Measurements from ENCODE around the gene OSBP2. TPM values are rescaled to one million over a fixed set of nuclear protein-coding genes. Genes with fewer than 3 reads are reported as not detected.
A peak's percentile ranks its signal among the peaks of the same experiment; 100 is the strongest.

Gene OSBP2, protein sequence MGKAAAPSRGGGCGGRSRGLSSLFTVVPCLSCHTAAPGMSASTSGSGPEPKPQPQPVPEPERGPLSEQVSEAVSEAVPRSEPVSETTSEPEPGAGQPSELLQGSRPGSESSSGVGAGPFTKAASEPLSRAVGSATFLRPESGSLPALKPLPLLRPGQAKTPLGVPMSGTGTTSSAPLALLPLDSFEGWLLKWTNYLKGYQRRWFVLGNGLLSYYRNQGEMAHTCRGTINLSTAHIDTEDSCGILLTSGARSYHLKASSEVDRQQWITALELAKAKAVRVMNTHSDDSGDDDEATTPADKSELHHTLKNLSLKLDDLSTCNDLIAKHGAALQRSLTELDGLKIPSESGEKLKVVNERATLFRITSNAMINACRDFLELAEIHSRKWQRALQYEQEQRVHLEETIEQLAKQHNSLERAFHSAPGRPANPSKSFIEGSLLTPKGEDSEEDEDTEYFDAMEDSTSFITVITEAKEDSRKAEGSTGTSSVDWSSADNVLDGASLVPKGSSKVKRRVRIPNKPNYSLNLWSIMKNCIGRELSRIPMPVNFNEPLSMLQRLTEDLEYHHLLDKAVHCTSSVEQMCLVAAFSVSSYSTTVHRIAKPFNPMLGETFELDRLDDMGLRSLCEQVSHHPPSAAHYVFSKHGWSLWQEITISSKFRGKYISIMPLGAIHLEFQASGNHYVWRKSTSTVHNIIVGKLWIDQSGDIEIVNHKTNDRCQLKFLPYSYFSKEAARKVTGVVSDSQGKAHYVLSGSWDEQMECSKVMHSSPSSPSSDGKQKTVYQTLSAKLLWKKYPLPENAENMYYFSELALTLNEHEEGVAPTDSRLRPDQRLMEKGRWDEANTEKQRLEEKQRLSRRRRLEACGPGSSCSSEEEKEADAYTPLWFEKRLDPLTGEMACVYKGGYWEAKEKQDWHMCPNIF
- total RNA-seq = 10 to 100 TPM in 2 of 4 donors, 1 to 10 TPM in 2; 4.1 to 12.3 (median 8.6) TPM
- 7.8 TPM for polyA plus RNA-seq
- long read RNA-seq, donor 1, partial matches to known transcripts = 7 of 20 reads
- long read RNA-seq, donor 1, other reads (novel, unspliced or antisense) = 10 of 20 reads
- long read RNA-seq, donor 2, full-length matches to known transcripts = 7 of 10 reads
- long read RNA-seq, donor 2, partial matches to known transcripts = 2 of 10 reads
- long read RNA-seq, donor 2, other reads (novel, unspliced or antisense) = 1 of 10 reads
- long read RNA-seq, donor 3, full-length matches to known transcripts = 4 of 26 reads
- long read RNA-seq, donor 3, partial matches to known transcripts = 7 of 26 reads
- long read RNA-seq, donor 3, other reads (novel, unspliced or antisense) = 15 of 26 reads
- long read RNA-seq, donor 4, full-length matches to known transcripts = 11 of 21 reads
- long read RNA-seq, donor 4, partial matches to known transcripts = 5 of 21 reads
- long read RNA-seq, donor 4, other reads (novel, unspliced or antisense) = 5 of 21 reads

DNA sequence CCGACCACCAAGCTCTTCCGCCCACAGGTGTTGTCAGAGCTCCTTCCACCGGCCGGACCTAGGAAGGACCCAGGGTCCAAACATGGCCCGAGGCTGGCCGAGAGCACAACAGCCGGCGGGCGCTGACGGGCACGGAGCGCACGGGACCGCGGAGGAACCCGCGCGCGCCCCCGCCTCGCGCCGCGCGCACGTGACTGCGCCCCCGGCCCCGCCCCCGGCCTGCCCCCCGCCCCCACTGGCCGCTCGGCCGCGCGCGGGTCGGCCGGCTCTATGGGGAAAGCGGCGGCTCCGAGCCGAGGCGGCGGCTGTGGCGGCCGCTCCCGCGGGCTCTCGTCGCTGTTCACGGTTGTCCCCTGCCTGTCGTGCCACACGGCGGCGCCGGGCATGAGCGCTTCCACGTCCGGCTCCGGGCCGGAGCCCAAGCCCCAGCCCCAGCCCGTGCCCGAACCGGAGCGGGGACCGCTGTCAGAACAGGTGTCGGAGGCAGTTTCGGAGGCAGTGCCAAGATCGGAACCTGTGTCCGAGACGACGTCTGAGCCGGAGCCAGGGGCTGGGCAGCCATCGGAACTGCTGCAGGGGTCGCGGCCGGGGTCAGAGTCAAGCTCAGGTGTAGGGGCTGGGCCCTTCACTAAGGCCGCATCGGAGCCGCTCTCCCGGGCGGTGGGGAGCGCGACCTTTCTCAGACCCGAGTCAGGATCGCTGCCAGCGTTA lies at the start of gene OSBP2:
TSS of gene OSBP2 (plus strand) at position 235 of the 711 bp plus-strand sequence. CDS start at position 271, 36 bp downstream.
- intact Hi-C loops (cut with DNase I) = loop anchor here in 1 of 4 donors (10.0 kb wide), 2 partner anchors 50 to 60 kb away; no protein-coding TSS in a partner anchor
- Histone ChIP-seq H3K4me1 (ENCODE audit: control insufficient read depth, insufficient read depth, low read length) (no peaks in the 10 kb centered on the region), H3K4me3 (ENCODE audit: low read length) (peak within 1 kb of the TSS; percentile 42), H3K27ac (ENCODE audit: low read length) (peak within 1 kb of the TSS; percentile 63), H3K27me3 (ENCODE audit: control insufficient read depth, insufficient read depth) (no peaks in the 10 kb centered on the region), H3K9me3 (ENCODE audit: control insufficient read depth, low read length) (no peaks in the 10 kb centered on the region)
- DNase-seq (peak; percentile 24 to 77 (median 75)), ATAC-seq (peak; percentile 69 to 77)
- 2% methylated on average over 87 of the region's 88 CpGs for WGBS

DNA sequence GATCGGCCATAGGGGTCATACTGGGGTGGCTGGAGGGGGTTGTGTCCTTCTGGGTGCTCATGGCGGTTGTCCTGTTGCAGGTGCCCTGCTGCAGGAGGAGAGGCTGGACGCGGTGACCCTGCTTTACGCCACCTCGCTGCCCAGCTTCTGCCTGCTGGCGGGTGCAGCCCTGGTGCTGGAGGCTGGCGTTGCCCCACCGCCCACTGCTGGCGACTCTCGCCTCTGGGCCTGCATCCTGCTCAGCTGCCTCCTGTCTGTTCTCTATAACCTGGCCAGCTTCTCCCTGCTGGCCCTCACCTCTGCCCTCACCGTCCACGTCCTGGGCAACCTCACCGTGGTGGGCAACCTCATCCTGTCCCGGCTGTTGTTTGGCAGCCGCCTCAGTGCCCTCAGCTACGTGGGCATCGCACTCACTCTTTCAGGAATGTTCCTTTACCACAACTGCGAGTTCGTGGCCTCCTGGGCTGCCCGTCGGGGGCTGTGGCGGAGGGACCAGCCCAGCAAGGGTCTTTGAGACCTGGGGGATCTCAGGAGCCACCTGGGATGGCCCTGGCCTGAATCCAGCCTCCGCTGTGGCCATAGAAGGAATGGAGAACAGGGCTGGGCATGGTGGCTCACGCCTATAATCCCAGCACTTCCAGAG lies 48.0 kb upstream of the OSBP2 start:
- no peak for DNase-seq
- intact Hi-C loops (cut with DNase I) = loop anchor here in 1 of 4 donors (10.0 kb wide), 1 partner anchor 48 kb away; the partner anchor contains the start of gene OSBP2
- Histone ChIP-seq H3K27ac (ENCODE audit: low read length) (no peak overlapping the region), H3K4me3 (ENCODE audit: low read length) (no peak overlapping the region), H3K9me3 (ENCODE audit: control insufficient read depth, low read length) (no peaks in the 10 kb centered on the region), H3K4me1 (ENCODE audit: control insufficient read depth, insufficient read depth, low read length) (peaks cover 3% of the 10 kb centered on the region), H3K27me3 (ENCODE audit: control insufficient read depth, insufficient read depth) (no peaks in the 10 kb centered on the region)
- 95% methylated on average over 25 of the region's 25 CpGs for WGBS
- no peak for ATAC-seq

DNA sequence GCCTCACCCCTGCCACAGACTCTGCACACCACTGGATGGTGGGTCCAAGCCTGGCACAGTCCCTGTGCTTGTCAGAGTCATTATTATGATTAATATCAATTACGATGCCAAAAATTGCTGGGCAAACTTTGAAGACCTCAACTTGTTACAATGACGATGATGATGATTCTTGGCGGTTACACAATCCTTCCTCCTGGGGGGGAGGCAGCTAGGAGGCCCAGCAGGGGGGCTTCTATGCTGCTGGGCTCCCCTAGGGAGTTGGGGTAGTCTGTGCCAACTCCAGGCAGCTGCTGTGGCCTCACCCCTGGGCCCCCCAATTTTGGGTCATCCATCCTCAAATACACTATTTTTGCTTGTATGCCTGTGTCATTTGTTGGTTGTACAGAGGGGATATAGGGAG lies 47.1 kb upstream of the OSBP2 start:
- Histone ChIP-seq H3K9me3 (ENCODE audit: control insufficient read depth, low read length) (no peaks in the 10 kb centered on the region), H3K4me1 (ENCODE audit: control insufficient read depth, insufficient read depth, low read length) (peaks cover 3% of the 10 kb centered on the region), H3K27me3 (ENCODE audit: control insufficient read depth, insufficient read depth) (no peaks in the 10 kb centered on the region), H3K4me3 (ENCODE audit: low read length) (no peak overlapping the region), H3K27ac (ENCODE audit: low read length) (no peak overlapping the region)
- DNase-seq (no peak), ATAC-seq (no peak)
- intact Hi-C loops (cut with DNase I) = loop anchor here in 1 of 4 donors (10.0 kb wide), 1 partner anchor 47 kb away; the partner anchor contains the start of gene OSBP2
- WGBS = 89% methylated on average over 3 of the region's 3 CpGs

DNA sequence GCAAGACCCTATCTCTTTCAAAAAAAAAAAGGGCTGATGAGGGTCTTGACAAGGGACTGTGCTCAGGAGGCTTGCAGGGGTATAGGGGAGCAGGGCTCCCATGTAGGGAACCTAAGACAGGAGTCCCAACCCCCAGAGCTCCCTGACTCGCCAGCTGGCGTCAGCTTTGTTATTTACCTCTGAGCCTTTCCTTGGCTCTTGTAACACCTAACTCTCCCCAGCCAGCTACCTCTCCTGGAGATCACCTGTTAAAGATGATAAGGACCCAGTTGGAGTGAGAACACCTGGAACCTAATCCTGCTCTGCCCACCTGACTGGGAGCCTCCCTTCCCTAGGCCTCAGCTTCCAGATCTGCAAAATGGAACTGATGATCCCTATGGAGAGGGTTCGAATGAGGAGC lies 45.8 kb upstream of the OSBP2 start:
- WGBS = 95% methylated on average over 3 of the region's 3 CpGs
- ATAC-seq (no peak), DNase-seq (no peak)
- H3K4me1 ChIP-seq (ENCODE audit: control insufficient read depth, insufficient read depth, low read length) = no peaks in the 10 kb centered on the region
- intact Hi-C loops (cut with DNase I) = loop anchor here in 1 of 4 donors (10.0 kb wide), 1 partner anchor 46 kb away; the partner anchor contains the start of gene OSBP2
- H3K27ac ChIP-seq (ENCODE audit: low read length) = no peak overlapping the region
- H3K27me3 ChIP-seq (ENCODE audit: control insufficient read depth, insufficient read depth) = no peaks in the 10 kb centered on the region
- H3K9me3 ChIP-seq (ENCODE audit: control insufficient read depth, low read length) = no peaks in the 10 kb centered on the region
- no peak overlapping the region for H3K4me3 ChIP-seq (ENCODE audit: low read length)

DNA sequence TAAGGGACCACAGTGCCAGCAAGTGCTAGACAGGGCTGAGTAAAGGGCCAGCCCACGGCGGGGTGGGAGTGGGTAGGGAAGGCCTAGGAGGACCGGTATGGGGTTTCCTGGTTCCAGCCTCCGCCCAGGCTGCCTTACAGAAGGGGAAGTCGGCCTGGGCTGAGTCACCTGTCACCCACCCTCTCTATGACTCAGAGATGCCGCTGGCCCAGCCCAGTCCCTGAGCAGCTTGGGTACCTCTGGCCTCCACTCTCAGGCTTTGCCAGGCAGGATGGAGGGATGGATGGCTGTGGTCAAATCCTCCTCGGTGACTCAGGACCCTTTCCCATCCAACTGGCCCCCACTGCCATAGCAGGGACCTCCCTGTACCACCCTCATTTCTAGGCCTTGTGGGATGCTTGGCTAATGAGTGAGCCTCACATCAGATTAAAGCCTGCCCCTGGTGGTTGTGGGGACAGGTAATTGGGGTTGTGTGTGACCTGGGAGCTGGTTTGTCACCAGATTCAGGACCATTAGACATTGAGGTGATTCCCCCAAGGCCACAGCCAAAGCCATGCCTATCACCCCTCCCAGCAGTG lies 45.2 kb upstream of the OSBP2 start:
- Histone ChIP-seq H3K4me3 (ENCODE audit: low read length) (no peak overlapping the region), H3K9me3 (ENCODE audit: control insufficient read depth, low read length) (no peaks in the 10 kb centered on the region), H3K4me1 (ENCODE audit: control insufficient read depth, insufficient read depth, low read length) (no peaks in the 10 kb centered on the region), H3K27ac (ENCODE audit: low read length) (no peak overlapping the region), H3K27me3 (ENCODE audit: control insufficient read depth, insufficient read depth) (no peaks in the 10 kb centered on the region)
- intact Hi-C loops (cut with DNase I) = loop anchor here in 1 of 4 donors (10.0 kb wide), 1 partner anchor 45 kb away; the partner anchor contains the start of gene OSBP2
- DNase-seq = peak in 1 of 3 donors; percentile 82
- ATAC-seq = peak; percentile 77 to 97
- WGBS = 67% methylated on average over 7 of the region's 7 CpGs

DNA sequence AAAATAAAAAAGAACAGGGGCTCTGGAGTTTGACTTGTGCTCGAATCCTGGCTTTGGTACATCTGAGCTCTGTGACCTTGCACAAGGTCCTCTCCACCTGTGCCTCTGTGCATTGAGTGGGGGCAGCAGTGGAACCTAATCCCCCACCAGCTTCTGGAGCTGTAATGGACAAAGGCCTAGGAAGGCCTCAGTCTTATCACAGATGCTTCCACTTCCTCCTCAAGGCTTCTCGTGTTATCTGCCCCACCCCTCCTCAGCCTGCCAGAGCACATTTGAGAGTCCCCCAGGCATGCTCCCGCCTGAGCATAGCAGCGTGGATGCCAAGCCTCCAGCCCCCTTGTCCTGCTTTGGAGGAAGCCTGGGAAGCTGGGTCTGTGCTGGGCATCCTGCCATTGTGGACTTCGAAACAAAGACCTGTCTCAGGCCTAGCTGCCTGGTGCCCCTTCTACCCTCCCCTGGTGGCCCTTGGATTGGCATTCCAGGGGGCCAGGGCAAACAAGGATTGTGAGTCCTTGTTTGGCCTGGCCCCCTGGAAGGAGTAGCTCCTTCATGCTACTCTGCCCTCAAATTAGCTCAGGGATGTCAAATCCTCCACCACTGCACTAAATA lies 44.1 kb upstream of the OSBP2 start:
- DNase-seq = peak in 1 of 3 donors; percentile 28
- Histone ChIP-seq H3K4me1 (ENCODE audit: control insufficient read depth, insufficient read depth, low read length) (no peaks in the 10 kb centered on the region), H3K27me3 (ENCODE audit: control insufficient read depth, insufficient read depth) (no peaks in the 10 kb centered on the region), H3K27ac (ENCODE audit: low read length) (peak overlapping the region; percentile 17), H3K9me3 (ENCODE audit: control insufficient read depth, low read length) (no peaks in the 10 kb centered on the region), H3K4me3 (ENCODE audit: low read length) (no peak overlapping the region)
- intact Hi-C loops (cut with DNase I) = no loop called here
- WGBS = 48% methylated on average over 5 of the region's 5 CpGs
- ATAC-seq = peak in 1 of 2 donors; percentile 29

DNA sequence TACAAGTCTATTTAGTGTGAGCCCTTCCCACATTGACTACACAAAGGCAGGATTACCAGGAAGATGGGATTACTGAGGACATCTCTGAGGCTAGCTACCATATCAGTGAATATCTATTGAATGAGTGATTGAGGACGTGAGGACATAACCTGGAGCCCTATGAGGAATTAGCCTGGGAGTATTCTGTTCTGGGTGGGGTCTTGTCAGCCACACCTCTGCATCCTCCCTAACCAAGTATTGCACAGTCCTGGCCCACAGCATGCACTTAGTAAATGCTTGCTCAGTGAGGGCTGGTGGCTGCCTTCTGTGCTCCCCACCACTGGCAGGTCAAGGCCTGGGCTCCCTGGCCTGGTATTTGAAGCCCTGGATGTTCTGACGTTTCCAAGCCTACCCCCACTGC lies 41.8 kb upstream of the OSBP2 start:
- DNase-seq = no peak
- no peak overlapping the region for H3K4me3 ChIP-seq (ENCODE audit: low read length)
- intact Hi-C loops (cut with DNase I) = no loop called here
- no peak overlapping the region for H3K27ac ChIP-seq (ENCODE audit: low read length)
- no peaks in the 10 kb centered on the region for H3K4me1 ChIP-seq (ENCODE audit: control insufficient read depth, insufficient read depth, low read length)
- 87% methylated on average over 2 of the region's 2 CpGs for WGBS
- H3K27me3 ChIP-seq (ENCODE audit: control insufficient read depth, insufficient read depth) = no peaks in the 10 kb centered on the region
- ATAC-seq = no peak
- no peaks in the 10 kb centered on the region for H3K9me3 ChIP-seq (ENCODE audit: control insufficient read depth, low read length)

DNA sequence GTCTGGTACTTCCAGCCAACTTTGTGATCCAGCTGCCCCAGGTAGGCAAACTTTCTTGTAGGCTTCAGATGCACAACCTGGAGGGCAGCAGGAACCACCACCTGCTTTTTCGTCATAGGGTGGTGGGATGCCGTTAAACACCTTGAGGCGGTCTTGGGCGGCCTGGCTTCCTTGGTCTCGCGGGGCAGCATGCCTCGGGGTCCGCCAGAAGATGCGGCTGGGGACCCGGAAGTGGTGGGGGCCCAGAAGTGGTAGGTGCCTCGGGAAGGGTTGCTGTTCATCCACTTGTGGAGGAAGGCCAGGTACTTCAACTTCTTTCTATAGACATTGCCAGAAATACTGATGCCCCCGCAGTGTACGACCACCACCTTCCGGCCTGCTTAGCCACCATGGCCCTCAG lies 40.3 kb upstream of the OSBP2 start:
- no peaks in the 10 kb centered on the region for H3K9me3 ChIP-seq (ENCODE audit: control insufficient read depth, low read length)
- no peak overlapping the region for H3K27ac ChIP-seq (ENCODE audit: low read length)
- WGBS = 98% methylated on average over 14 of the region's 14 CpGs
- H3K4me1 ChIP-seq (ENCODE audit: control insufficient read depth, insufficient read depth, low read length) = no peaks in the 10 kb centered on the region
- no peaks in the 10 kb centered on the region for H3K27me3 ChIP-seq (ENCODE audit: control insufficient read depth, insufficient read depth)
- no peak overlapping the region for H3K4me3 ChIP-seq (ENCODE audit: low read length)
- intact Hi-C loops (cut with DNase I) = no loop called here
- ATAC-seq (no peak), DNase-seq (peak in 1 of 3 donors; percentile 32)

DNA sequence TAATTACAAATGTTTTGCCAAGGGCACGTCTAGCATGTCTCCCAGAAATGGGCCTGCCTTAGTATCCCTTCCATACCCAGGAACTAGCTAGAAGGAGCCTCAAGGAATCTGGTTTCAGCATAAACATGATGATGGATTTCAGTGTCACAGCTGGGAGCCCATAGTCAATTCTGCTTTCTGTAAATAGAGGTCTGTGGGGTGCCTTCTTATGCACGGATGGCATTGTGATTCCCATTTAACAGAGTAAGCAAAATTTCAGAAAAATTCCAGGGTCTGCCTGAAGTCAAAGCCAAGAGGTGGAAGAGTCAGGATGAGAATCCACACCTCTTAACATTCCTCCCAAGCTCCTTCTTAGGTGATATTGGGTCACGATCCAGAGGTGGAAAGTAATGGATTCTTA lies 39.1 kb upstream of the OSBP2 start:
- ATAC-seq = no peak
- WGBS = 81% methylated on average over 3 of the region's 3 CpGs
- H3K27ac ChIP-seq (ENCODE audit: low read length) = no peak overlapping the region
- no peak overlapping the region for H3K4me3 ChIP-seq (ENCODE audit: low read length)
- DNase-seq = no peak
- no peaks in the 10 kb centered on the region for H3K27me3 ChIP-seq (ENCODE audit: control insufficient read depth, insufficient read depth)
- intact Hi-C loops (cut with DNase I) = no loop called here
- H3K9me3 ChIP-seq (ENCODE audit: control insufficient read depth, low read length) = no peaks in the 10 kb centered on the region
- H3K4me1 ChIP-seq (ENCODE audit: control insufficient read depth, insufficient read depth, low read length) = no peaks in the 10 kb centered on the region

Data from right cardiac atrium (tissue), 5 donors.